GM12891 (cell line): ENCODE results near the gene MLLT10.
"Not testable (repeated sequence)": the region's sequence is repeated elsewhere in the genome, so short reads cannot be mapped to it uniquely, and the experiment has no call there.

Source experiments
- DNase-seq: peaks from one replicate; pipeline ENCODE4 v3.0.0; 2011; ENCODE audit warnings: low spot score; ENCODE audit not compliant: insufficient read length
- FAIRE-seq: peaks from 2 replicates; lab custom pipeline; 2011; peaks lifted over from hg19 to GRCh38; lab: Jason Lieb, UNC
- PAX5 ChIP-seq: IDR thresholded peaks from 2 replicates; pipeline ENCODE4 v1.6.1; 2011; ENCODE audit warnings: low read length, moderate library complexity, mild to moderate bottlenecking; ENCODE audit not compliant: insufficient read depth, severe bottlenecking
- POLR2A ChIP-seq: IDR thresholded peaks from 2 replicates; pipeline ENCODE4 v1.6.1; 2011; ENCODE audit warnings: low read depth, low read length, control low read depth
- POLR2AphosphoS5 ChIP-seq: IDR thresholded peaks from 2 replicates; pipeline ENCODE4 v1.6.1; 2011; ENCODE audit warnings: low read depth, low read length, control low read depth
- POU2F2 ChIP-seq: IDR thresholded peaks from 2 replicates; pipeline ENCODE4 v1.6.1; 2011; ENCODE audit warnings: low read depth, mild to moderate bottlenecking, control low read depth, low read length, moderate library complexity
- SPI1 ChIP-seq: IDR thresholded peaks from 2 replicates; pipeline ENCODE4 v1.6.1; 2011; ENCODE audit warnings: low read depth, low read length, control low read depth
- TAF1 ChIP-seq: IDR thresholded peaks from 2 replicates; pipeline ENCODE4 v1.6.1; 2011; ENCODE audit warnings: low read depth, low read length, control low read depth

Gene MLLT10

DNA sequence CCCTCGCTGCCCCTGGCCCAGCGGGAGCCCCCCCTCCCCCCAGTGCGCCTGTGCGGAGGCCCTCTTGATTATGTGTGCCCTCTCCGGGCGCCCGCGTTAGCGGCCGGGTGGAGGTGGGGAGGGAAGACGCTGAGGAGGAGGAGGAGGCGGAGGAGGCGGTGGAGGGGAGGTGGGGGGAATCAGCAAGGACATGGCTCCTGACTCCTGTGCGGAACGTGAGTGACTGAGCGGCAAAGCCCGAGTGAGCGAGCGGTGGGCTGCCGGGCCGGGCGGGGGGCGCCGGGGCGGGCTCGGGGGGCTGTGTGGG, 201 bp downstream of the MLLT10 start:
- DNase-seq: no peak
- TF ChIP-seq POLR2A (no peak), POU2F2 (no peak)
- no peak for FAIRE-seq

DNA sequence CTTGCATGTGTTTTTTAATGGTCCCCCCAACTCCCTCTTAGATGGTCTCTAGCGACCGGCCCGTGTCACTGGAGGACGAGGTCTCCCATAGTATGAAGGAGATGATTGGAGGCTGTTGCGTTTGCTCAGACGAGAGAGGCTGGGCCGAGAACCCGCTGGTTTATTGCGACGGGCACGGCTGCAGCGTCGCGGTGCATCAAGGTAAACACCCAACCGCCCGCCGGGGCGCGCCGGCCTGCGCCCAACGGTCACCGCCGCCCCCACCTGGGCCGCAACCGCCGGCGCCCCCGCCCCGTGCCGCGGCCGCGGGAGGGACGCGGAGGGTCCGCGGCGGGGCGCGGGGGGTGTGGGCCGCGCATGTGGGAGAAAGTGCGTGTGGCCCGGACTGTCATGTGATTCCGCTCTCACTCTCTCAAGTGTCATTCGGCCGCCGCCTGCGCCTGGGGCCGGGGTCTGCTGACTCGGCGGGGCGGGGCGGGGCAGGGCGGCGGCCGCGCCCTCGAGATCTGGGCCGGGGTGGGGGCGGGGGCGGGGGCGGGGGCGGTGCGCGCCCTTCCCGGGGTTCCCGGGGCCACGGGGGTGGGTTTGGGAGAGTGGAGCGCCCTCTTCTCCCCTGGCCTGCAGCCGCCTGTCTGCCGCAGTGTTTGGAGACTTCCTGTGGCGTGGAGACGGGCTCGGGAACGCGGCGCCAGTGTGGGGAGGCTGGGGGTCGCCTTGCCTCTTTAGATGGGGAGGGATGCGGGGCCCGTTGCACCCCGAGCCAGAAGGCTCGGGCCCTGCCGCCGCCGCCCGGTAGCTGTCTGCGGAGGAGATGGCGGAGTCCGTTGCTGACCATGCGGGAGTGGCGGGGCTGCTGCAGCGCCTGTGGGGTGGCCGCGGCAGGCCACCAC, 817 bp downstream of the MLLT10 start:
- no peak for FAIRE-seq
- DNase-seq: peak; percentile 45
- TF ChIP-seq POU2F2 (no peak), TAF1 (no peak)

DNA sequence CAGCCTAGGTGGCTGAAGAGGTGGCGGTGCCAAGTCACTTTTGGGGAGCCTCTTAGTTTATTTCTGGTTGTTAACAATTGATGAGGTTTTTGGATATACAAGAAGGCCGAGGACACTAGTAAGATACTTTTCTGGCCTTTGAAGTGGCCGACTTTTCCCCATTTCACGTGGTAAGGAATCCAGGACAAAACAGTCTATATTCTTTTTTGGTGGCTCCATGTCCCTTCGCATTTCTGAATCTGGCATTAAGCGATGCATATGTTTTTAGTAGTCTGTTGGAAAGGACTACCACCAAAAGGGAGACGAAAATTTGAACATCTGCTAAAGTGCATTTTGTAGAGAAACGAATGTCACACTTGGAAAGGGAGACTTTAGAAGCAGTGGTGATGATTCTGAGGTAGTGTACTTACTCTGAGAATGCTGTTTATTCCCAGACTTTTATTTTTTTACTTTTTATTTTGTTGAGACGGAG, 1.5 kb downstream of the MLLT10 start:
- DNase-seq (no peak), FAIRE-seq (no peak)
- no peak for TF ChIP-seq POU2F2
- no peak for TF ChIP-seq TAF1
- no peak for TF ChIP-seq PAX5
- no peak for TF ChIP-seq SPI1
- TF ChIP-seq POLR2A: no peak
- TF ChIP-seq POLR2AphosphoS5: no peak

DNA sequence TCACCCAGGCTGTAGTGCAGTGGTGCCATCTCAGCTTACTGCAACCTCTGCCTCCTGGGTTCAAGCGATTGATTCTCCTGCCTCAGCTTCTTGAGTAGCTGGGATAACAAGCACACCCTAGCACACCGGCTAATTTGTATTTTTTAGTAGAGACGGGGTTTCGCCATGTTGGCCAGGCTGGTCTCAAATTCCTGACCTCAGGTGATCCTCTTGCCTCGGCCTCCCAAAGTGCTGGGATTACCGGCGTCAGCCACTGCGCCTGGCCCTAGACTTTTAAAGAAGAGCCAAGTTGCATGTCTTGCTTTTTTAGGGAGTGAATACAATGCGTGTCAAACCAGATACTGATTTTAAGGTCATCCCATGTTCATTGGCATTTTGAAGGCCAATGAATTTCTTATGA, 1.9 kb downstream of the MLLT10 start:
- not testable (repeated sequence) for DNase-seq, FAIRE-seq

DNA sequence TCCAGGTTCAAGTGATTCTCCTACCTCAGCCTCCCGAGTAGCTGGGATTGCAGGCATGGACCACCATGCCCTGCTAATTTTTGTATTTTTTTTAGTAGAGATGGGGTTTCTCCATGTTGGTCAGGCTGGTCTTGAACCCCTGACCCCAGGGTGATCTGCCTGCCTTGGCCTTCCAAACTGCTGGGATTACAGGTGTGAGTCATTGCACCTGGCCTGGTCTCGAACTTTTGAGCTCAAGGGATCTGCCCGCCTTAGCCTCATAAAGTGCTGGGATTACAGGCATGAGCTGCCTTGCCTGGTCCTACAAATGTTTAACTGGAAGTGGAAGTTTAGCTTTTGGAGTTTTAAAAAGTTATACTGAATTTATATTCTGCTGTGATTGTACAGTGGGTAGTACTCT, 2.8 kb downstream of the MLLT10 start:
- FAIRE-seq (no peak), DNase-seq (no peak)
- TF ChIP-seq SPI1 (no peak), TAF1 (no peak), PAX5 (no peak), POLR2AphosphoS5 (no peak), POU2F2 (no peak), POLR2A (no peak)

DNA sequence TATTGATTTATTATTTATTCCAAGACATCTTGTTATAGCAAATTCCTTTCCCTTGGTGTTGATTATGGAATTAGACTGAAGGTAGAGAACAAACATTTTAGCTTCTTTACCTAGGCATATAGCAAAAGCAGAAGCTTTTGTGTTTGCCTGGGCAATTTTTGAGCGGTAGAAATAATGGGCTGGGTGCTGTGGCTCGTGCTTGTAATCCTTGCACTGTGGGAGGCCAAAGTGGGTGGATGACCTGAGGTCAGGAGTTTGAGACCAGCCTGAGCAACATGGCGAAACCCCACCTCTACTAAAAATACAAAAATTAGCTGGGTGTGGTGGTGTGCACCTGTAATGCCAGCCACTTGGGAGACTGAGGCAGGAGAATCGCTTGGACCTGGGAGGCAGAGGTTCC, 6.7 kb downstream of the MLLT10 start:
- FAIRE-seq, DNase-seq: not testable (repeated sequence)

DNA sequence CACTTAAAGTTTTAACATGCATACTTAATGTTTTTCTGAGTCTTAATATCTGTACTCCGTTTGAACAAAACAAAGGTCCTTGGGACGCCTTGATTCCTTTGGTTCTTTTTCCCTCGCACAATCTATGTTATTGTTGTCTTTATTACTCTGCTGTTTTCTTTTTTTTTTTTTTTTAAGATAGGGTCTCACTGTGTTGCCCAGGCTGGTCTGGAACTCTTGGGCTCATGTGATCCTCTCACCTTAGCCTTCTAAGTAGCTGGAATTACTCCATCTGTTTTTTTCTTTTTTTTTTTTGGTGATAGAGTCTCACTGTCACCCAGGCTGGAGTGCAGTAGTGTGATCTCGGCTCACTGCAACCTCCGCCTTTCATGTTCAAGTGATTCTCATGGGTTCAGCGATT, 13.2 kb downstream of the MLLT10 start:
- DNase-seq: no peak
- no peak for TF ChIP-seq POLR2A
- no peak for TF ChIP-seq TAF1
- TF ChIP-seq PAX5: no peak
- TF ChIP-seq POLR2AphosphoS5: no peak
- no peak for TF ChIP-seq SPI1
- no peak for TF ChIP-seq POU2F2
- FAIRE-seq: no peak

DNA sequence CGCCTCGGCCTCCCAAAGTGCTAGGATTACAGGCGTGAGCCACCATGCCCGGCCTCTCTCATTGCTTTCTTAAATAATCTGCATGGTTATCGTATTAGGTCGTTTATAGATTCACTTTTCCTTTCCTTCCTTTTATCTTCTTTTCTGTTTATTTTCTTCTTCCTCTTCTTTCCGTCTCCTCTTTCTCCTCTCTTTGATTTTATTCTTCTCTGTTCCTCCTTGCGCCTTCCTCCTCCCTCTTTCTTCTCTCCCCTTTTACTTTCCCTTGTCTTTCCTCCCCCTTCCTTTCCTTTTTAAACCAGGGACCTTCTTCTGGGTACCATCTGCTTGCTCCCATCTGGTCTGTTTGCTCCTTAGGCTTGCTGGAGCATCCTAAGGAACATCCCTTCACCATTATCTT, 18.6 kb downstream of the MLLT10 start:
- DNase-seq (no peak), FAIRE-seq (no peak)
- TF ChIP-seq TAF1 (no peak), POU2F2 (no peak), POLR2A (no peak), PAX5 (no peak), SPI1 (no peak), POLR2AphosphoS5 (no peak)

DNA sequence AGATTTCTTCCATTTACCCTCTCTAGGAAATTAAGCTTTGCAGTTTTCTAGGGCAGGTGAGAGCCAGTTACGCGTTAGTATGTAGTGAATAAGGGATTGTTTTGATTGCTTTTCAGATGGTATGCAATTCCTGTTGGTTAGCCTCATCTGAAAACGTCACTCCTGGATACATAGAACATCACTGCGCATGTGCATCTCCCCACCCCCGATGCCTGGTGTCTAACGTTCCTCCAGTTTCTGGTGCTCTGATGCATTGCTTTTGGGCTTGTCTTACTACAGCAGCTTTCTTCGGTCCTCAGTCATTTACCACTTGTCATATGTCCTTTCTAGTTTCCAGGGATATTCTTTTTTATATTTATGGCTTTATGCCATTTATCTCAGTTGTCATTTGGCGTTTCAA, 22.5 kb downstream of the MLLT10 start:
- TF ChIP-seq PAX5 (no peak), SPI1 (no peak), POU2F2 (no peak), POLR2AphosphoS5 (no peak), POLR2A (no peak), TAF1 (no peak)
- DNase-seq: no peak
- FAIRE-seq: no peak

DNA sequence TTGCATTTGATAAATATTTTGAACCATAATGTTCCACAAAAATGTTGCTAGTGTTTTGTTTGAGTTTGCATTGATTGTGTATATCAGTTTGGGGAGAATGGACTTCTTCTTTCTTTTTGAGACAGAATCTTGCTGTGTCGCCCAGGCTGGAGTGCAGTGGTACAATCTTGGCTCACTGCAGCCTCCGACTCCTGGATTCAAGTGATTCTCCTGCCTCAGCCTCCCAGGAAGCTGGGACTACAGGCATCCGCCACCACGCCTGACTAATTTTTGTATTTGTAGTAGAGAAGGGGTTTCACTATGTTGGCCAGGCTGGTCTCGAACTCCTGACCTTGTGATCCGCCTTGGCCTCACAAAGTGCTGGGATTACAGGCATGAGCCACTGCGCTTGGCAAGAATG, 25.0 kb downstream of the MLLT10 start:
- not testable (repeated sequence) for DNase-seq, FAIRE-seq

DNA sequence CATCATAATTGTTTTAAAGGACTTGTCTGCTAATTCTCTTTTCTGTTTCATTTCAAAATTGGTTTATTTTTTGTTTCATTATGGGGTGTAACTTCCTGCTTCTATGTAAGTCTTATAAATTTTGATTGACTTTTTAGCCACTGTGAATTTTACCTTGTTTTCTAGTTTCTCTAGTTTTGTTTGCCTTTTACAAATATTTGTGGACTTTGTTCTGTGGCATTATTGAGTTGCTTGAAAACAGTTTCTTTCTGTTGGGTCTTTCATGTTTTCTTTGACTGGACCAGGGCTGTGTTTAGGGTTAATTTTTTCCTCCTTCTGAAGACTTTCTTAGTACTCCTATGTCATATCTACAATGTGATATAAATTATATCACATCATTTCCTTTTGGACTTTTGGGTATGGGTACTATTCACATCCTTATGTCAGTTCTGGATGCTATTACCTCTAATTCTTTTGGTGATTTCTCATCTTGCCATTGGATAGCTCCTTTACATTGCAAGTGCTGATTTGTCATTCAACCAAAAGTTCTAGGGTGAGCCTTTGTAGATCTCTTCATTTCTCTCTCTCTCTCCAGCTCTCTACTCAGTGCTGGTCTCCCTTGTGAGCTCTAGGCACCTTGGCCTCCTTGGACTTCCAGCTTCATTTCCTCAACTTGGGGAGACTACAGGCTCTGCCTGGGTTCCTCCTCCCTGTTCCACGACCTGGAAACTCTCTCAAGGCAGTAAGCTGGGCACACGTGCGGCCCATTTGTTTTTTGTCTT, 36.9 kb downstream of the MLLT10 start:
- FAIRE-seq (no peak), DNase-seq (no peak)
- TF ChIP-seq POLR2AphosphoS5 (no peak), PAX5 (no peak), POLR2A (no peak), POU2F2 (no peak), SPI1 (no peak), TAF1 (no peak)
